NCI-H2107 treated with DMSO at 0.1 percent for 48 hours (cell line): ENCODE results near the gene PPA1.
"Not testable (repeated sequence)": the region's sequence is repeated elsewhere in the genome, so short reads cannot be mapped to it uniquely, and the experiment has no call there.

Experiments
- DNase-seq: peaks from one replicate; lab custom pipeline; 2025; ENCODE audit not compliant: unreplicated experiment; lab: John Stamatoyannopoulos, UW

Gene PPA1

DNA sequence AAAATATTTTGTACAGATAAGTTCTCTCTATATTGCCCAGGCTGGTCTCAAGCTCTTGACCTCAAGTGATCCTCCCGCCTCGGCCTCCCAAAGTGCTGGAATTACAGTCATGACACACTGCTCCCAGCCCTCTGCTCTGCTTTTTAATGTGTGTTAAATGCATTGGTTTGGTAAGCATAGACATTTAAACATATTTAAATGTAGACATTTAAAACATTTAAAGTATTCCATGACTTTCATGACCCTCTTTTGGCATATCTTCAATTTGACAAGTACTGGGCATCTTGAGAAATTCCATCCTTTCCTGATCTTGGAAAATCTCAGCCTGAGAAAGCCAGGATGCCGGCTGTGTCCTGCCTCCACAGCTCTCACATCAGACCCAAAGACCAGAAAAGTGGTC is 57.7 kb downstream of the PPA1 start:
- DNase-seq: no peak

DNA sequence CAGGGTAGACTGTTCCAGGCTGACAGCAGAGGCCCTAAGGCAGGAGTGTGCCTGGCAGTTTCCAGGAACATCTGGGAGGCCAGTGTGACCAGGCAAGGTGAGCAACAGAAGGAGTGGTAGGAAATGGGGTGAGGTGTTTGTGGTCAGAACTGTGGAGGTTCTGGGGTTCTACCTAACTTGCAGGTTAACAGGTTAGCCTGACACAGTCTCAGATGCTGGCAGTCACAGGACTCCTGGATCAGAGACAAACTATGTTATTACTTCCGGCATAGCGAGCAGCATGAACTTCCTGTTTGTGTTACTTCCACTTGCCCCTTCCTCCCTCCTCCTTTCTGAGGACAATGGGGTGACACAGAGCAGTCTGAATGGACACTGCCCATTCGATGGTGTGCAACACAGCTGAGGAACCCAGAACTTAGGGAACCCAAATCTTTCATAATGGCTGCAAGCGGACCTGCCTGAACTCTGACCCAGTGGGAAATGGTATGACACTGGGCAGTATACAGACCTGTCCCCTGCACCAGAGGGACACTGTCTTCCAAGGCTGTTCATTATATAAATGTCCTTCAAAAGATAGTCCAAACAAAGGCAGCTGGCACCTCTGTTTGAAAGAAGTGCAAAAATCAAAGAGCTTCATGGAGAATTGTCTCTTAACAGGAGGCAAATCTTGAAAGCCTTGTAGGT is 59.0 kb downstream of the PPA1 start:
- no peak for DNase-seq

DNA sequence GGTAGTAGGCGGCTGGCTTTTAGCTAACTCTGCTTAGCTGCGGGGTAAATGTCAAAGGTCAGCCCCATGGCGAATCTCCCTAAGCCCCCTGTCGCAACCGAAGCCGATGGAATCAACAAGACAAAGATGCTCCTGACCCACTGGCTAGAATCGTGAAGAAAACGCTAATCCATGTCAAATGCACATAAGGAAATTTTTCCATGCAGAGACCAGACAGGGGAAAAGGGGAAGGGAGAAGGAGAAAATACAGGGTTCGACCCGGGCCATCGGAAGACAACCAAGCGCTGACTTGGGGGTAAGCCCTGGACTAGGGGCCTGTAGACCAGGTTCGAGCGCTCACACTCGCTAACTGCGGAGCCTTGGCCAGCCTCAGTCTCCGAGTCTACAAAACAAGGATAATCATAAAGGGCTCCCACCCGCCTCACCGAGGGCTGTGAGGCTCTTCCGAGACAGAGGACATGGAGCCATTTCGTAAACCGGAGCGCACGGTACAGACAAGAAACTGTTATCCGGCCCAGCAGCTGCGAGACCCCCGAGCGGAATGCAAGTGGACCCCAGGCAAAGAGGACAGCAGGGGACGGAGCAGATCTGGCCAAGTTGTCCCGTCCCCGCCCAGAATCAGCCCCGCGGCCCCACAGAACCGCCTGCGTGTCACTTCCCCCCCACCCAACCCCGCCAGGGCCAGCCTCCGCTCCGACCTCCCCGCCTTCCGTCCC is 63.4 kb downstream of the PPA1 start:
- no peak for DNase-seq

DNA sequence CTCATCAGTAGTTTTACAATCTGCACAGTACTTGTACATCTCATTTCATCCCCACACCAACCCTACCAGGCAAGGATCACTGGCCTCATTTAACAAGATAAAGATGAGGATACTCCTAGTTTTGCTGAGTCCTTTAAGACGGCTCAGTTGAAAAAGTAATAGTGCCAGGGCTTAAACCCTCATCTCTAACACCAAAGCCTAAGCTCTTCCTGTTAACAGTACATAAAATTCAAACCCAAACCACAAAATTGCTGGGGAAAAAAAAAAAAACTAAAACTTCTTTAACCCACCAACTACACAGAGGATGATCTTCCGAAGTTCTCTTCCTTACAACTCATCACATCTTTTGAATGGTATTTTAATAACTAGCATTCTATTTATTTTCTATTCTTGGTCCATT is 64.2 kb downstream of the PPA1 start:
- no peak for DNase-seq

DNA sequence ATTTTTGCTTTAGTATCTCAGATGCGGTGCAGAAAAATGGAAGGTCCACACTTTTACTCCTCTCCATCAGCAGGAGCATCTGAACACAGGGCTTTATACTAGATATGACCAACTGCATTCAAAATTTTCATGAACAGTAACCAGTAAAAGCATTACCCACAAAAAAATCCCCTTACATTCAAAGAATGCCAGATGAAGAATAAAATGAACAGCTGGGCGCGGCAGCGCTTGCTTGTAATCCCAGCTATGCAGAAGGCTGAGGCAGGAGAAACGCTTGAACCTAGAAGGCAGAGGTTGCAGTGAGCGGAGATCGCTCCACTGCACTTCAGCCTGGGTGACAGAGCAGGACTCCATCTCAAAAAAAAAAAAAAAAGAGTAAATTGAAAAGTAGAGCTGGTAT is 66.0 kb downstream of the PPA1 start:
- DNase-seq: no peak

DNA sequence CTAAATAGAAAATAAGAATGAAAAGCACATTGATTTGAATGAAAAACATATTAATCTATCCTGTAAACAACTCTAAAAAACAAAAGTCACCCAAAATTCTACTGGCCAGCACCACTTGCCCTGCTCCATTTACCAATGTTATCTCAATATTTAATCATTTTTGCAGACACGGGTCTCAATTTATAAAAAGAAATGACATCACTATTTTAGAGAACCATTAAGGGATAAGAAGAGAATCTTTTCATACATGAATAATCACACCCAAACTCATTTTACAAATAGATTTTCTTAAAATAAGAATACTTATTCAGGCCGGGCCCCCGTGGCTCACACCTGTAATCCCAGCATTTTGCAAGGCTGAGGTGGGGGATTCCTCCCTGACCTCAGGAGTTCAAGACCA is 66.8 kb downstream of the PPA1 start:
- no peak for DNase-seq

DNA sequence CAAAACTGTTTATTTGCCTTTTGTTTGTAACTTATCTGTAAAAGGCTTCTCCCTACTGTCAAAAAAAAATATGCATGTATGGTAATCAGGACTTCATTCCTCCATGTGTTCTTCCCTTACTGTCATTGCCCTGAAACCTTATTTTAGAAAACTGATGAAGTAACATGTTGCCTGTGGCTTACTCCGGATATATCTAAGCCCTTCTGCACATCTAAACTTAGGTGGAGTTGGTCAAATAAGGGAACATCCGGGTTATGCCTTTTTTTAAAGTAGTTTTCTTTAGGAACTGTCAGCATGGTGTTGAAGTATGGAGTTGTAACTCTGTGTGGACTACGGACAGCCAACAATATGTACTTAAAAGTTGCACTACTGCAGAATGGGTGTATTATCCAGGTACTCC is 69.1 kb downstream of the PPA1 start:
- no peak for DNase-seq

DNA sequence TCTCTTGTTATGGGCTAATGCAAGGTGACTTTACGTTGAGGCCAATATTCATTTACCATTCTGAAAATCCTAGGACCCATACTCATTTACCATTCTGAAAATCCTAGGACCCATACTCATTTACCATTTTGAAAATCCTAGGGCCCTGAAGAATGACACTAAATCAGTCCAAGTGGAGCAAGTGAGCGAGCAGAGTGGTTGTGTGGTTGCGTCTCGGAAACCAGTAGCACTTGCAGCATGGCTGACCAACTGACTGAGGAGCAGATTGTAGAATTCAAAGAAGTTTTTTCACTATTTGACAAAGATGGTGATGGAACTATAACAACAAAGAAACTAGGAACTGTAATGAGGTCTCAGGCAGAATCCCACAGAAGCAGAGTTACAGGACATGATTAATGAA is 69.8 kb downstream of the PPA1 start:
- DNase-seq: no peak

DNA sequence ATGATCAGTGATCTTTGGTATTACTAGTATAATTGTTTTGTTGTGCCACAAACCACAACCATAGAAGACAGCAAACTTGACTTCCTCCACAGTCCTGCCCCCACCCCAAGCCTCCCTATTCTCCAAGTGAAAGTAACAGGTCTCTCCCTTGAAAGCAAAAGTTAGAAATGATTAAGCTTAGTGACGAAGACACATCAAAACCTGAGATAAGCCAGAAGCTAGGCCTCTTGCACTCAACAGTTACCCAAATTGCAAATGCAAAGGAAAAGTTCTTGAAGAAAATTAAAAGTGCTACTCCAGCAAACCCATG is 70.4 kb downstream of the PPA1 start:
- no peak for DNase-seq

DNA sequence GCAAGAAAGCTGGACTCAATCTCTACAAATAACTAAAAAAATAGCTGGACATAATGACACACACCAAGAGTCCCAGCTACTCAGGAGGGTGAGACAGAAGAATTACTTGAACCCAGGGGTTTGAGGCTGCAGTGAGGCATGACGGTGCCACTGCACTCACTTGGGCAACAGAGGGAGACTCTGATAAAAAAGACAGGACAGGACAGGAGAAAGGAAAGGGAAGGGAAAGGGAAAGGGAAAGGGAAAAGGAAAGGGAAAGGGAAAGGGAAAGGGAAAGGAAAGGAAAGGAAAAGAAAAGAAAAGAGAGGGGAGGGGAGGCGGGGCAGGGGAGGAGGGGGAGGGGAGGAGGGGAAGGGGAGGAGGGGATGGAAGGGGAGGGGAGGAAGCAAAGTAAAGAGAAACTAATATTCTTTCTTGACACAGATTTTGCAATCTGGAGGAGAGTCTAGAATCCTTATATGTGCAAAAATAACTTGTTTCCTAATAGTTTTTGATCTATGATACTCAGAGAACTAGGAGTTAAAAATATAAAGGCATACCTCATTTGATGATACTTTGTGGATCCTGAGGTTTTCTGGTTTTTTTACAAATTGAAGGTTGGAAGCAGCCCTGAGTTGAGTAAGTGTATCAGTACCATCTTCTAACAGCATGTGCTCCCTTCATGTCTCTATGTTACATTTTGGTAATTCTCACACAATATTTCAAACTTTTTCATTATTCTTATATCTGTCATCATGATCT is 70.9 kb downstream of the PPA1 start:
- no peak for DNase-seq

DNA sequence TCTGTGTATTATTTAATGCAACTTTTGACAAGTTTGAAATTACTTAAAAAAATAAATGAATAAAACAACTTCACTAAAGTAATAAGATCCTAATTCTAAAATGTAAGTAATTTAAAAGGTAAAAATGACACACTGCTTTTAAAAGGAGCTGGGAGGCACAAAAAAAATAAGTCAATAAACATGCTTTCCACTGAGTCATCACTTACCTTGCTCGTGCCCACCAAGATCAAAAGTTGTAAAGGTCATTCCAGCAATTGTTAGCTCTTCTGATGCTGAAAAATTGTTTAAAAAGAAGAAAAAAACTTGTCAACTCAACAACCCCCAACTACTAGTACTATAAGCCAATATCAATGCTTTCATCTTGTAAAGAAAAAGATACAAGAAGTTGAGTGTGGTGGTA is 72.4 kb downstream of the PPA1 start:
- no peak for DNase-seq

DNA sequence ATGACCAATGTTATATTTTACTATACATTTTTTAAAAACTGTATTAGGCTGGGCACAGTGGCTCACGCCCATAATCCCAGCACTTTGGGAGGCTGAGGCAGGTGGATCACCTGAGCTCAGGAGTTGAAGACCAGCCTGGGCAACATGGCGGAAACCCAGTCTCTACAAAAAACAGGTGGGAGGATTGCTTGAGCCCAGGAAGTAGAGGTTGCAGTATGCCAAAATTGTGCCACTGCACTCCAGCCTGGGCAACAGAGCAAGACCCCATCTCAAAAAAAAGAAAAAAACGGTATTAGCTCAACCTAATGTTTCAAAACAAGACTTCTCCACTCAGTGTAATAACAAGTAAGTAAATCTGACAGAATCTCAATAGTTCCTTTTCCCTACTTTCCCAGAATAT is 73.9 kb downstream of the PPA1 start:
- DNase-seq: not testable (repeated sequence)

DNA sequence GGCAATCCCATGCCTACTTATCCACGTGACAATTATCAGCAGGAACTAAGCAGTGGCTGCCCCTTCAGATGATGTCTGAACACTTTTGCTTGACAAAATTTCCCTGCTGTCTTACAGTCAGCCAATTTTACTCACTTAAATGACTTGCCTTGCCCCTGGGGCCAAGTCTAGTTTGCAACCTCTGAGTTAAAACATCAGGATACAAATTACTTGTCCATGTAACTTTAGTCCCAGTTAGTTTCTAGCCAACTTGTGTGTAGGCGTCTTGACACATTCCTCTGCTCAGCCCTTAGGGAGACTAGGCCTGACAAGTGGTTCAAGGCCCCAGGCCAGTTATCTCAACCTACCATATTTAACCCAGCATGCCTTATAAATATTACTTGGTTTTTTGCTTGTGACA is 75.1 kb downstream of the PPA1 start:
- no peak for DNase-seq

DNA sequence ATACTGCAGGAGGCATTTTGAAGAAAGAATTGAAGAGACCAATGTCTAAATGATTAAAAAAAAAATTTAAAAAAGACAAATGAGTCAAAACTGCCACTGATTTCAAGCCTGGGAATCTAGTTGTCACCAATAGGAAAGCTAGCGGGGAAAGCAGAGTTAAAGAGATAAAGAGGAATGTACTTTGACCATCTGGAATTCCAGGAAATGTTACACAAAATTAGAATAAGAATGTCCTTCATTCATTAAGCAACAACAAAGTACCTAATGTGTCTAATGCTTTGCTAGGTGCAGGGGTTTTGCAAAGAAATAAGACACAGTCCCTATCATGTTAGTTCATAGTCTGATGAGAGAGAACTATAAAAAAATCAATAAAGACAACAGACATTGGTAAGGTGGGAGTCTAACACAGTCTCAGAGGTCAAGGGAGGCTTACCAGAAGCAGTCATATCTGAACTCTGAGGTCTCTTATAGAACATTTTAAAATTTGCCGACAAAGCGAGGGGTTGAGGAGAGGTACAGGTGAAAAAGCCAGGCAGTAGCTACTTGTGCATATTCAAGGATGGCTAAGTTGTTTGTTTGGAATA is 77.9 kb downstream of the PPA1 start:
- no peak for DNase-seq
